HG03521 (cell line): ENCODE data around the gene UBD.
A peak's percentile ranks its signal among the peaks of the same experiment; 100 is the strongest.

ENCODE experiments used
- ATAC-seq: cut with Tn5 transposase; IDR thresholded peaks from one replicate; pipeline ENCODE4 v1.9.1; 2021; ENCODE audit warnings: mild to moderate bottlenecking, moderate library complexity; ENCODE audit not compliant: unreplicated experiment

UBD gene

DNA sequence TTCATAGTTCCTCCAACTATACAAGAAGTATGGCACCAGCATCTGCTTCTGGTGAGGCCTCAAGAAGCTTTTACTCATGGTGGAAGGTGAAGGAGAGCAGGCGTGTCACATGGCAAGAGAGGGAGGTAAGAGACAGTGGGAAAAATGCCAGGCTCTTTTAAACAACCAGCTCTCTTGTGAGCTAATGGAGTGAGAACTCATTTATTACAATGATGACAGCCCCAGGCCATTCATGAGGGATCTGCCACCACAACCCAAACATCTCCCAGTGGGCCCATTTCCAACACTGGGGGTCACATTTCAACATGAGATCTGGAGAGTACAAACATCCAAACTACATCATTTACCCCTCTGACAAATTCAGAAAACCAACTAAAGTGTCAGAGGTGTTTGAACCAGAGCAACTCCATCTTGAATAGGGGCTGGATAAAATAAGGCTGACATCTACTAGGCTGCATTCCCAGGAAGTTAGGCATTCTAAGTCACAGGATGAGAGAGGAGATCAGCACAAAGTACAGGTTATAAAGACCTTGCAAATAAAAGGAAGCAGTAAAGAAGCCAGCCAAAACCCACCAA lies 2.2 kb upstream of the UBD start:
- no peak for ATAC-seq

GRCh38 chr6:29561091-29561490 lies 1.6 kb upstream of the UBD start:
- ATAC-seq = no peak

DNA sequence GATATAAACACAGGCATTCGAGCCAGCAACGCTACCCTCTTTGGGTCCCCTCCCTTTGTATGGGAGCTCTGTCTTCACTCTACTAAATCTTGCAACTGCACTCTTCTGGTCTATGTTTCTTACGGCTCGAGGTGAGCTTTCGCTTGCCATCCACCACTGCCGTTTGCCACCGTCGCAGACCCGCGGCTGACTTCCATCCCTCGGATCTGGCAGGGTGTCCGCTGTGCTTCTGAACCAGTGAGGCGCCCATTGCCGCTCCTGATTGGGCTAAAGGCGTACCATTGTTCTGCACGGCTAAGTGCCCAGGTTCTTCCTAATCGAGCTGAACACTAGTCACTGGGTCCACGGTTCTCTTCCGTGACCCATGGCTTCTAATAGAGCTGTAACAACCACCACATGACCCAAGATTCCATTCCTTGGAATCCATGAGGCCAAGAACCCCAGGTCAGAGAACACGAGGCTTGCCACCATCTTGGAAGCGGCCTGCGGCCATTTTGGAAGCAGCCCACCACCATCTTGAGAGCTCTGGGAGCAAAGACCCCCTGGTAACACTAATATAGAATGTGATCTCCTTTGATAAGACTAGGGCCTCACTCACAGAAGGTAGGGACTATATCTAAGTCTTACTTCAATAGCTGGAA lies 973 bp downstream of the UBD start:
- ATAC-seq = no peak

GRCh38 chr6:29557320-29557719 lies 2.2 kb downstream of the UBD start:
- no peak for ATAC-seq

- ATAC-seq = no peak
These were observed 4.8 kb downstream of the UBD start for GRCh38 chr6:29554764-29555163.

GRCh38 chr6:29553268-29554057 lies 6.1 kb downstream of the UBD start:
- no peak for ATAC-seq

GRCh38 chr6:29552512-29553051 lies 7.0 kb downstream of the UBD start:
- ATAC-seq = peak; percentile 80

DNA sequence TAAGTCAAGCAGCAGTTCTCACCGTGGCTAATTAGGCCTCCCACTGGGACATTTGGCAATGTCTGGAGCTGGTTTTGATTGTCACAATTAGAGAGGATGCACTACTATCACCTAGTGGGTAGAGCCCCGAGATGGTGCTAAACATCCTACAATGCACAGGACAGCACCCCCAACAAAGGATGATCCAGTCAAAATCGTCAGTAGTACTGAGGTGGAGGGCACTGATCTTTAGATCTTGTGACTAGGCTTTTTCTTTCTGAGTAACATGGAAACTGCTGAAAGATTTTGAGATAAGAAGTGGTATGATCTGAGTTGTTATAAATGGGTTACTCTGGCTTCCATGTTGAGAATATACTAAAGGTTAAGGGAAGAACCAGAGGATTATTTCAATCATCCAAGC lies 12.0 kb downstream of the UBD start:
- ATAC-seq = no peak

GRCh38 chr6:29537714-29538403 lies 21.7 kb downstream of the UBD start:
- no peak for ATAC-seq

GRCh38 chr6:29532320-29532951 lies 27.1 kb downstream of the UBD start:
- ATAC-seq = no peak

DNA sequence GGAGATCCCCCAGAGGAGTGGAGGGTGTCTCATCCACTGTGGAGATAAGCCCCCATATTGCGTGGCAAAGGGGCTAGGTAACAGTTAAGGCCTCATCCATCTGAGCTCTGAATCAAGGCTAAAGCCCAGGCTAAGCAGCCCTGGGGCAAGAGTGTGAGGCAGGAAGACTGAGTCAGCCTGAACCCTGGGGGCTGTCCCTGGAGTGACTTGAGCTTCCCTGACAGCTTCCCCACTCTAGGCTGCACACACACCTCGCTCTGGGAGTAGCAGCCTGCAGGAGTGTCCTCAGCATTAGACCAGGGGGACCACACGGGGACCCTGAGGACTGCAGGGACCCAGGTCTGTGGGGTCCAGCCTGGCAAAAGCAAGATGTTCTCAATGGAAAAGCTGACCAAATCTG lies 27.9 kb downstream of the UBD start:
- no peak for ATAC-seq

DNA sequence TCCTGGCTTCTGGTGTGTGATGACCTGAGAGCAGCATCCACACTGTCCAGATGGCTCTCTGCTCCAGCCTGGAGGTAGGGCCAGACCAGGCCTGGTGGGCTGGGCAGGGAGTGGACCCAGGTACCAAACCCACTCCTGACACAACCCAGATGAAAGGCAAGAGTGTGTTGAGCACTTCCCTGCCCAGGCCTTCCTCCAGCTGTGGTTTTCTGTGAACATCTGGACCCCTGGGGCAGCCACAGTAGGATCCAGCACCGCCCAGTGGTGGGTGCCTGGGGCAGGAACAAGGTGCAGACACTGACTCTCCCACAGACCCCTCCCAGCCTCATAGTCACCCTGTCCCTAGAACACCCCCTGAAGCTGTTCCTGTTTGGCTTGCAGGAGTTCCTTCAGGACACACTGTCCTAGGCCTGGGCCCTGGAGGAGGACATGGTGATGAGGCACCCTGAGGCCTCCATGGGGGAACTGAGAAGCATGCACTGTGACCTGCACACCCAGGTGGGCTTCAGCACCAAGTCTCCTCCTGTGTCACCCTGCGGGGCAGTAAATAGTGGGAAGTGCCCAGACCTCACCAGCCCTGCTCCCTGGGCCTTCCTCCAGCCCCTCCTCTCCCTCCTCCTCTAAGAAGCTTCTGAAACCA lies 28.7 kb downstream of the UBD start:
- ATAC-seq = no peak

DNA sequence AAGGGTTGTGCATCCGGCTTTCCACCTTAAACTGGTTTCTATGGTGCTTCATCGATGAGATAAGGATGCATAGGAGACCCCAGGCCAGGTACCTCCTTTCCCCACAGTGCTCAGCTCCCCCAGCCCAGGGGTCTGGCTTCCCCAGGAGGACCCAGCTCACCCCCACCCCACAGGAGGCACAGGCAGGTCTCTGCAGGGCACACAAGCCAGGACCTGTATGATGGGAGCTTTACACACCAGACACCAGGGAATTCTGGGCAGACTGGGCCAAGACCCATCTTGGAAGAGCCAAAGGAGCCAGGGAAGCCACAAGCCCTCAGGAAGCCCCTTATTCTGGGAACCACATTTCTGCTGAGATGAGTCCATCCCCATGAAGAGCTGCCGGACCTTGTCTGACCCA lies 29.6 kb downstream of the UBD start:
- ATAC-seq = no peak

GRCh38 chr6:29528988-29529560 lies 30.5 kb downstream of the UBD start:
- no peak for ATAC-seq

- no peak for ATAC-seq
These were observed 31.1 kb downstream of the UBD start for GRCh38 chr6:29528300-29528931.

DNA sequence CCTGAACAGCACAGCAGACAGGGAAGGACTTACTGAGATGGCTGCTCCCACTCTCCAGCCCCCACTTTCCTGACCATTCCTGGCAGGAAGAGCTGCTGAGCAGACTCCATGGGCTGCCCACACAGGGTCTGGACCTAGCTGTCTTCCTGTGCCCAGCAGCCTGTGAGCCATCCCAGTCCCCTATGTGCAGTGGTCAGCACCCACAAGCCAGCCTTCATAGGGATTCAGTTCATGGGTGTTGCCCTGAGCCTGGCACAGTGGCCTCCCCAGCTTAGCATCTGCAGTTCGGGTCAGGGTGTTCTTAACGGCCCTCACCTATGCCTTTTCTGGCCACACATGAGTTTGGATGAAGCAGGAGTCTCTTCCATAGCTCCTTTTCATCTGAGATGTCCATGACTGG lies 32.0 kb downstream of the UBD start:
- ATAC-seq = no peak

DNA sequence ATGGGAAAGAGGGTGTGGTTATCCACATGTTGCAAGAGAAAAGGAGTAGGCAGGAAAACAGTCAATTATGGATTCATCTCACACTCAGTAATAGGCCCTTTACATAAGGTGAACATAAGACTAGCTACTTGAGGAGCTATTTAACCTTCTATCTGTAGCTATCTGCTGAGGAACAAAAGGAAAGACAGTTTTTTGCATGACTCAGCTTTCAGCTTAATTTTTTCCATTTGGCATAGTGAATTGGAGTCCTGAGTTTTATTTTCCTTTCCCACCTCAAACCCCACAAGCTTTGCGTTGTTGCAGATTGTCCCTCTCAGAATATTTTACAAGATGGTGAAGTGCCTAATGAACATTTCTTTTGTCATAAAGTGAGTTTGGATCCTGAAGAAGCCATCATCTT lies 32.4 kb downstream of the UBD start:
- ATAC-seq = no peak

DNA sequence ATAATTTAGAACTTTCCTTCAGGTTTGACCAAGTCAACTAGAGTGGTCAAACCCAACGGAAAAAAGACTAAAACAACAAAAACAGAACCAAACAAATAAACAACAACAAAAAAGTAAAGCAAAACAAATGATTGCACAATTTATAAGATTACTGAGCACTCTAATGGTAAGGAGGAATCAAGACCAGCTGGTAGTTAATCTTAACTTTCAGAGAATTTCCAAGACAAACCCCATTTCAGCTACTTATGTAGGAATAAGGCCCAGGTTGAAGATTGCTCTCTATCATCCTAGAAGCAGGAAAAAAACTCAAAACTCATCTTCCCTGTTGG lies 34.3 kb downstream of the UBD start:
- ATAC-seq = no peak

- ATAC-seq = no peak
These were observed 34.9 kb downstream of the UBD start for GRCh38 chr6:29524444-29525310.
